Thymus (tissue), 11 donors: ENCODE data around the gene C1QTNF9B. TPM values are rescaled to one million over a fixed set of nuclear protein-coding genes. Genes with fewer than 3 reads are reported as not detected.

ENCODE experiments used
- DNase-seq, 9 donors: peaks; one replicate each; pipeline ENCODE4 v3.0.0-alpha.2; 2013; ENCODE audit warnings: low spot score in 9 of 9, low read depth in 6 of 9, missing footprints in 1 of 9
- H3K27ac ChIP-seq, 2 donors: one replicate each; pipeline ENCODE4 v1.5.1; 2013; ENCODE audit warnings: control low read depth in 1 of 2, low read depth in 1 of 2, low read length in 1 of 2, mild to moderate bottlenecking in 1 of 2, moderate library complexity in 1 of 2
- H3K27me3 ChIP-seq, 2 donors: one replicate each; pipeline ENCODE4 v1.5.1; 2013; ENCODE audit warnings: low read length in 1 of 2; ENCODE audit not compliant: control insufficient read depth in 2 of 2, insufficient read depth in 1 of 2
- H3K36me3 ChIP-seq, 2 donors: one replicate each; pipeline ENCODE4 v1.5.1; 2013; ENCODE audit warnings: low read length in 1 of 2, mild to moderate bottlenecking in 1 of 2, moderate library complexity in 1 of 2; ENCODE audit not compliant: control insufficient read depth in 2 of 2, insufficient read depth in 2 of 2
- H3K4me1 ChIP-seq, 2 donors: one replicate each; pipeline ENCODE4 v1.5.1; 2013; ENCODE audit warnings: low read length in 2 of 2; ENCODE audit not compliant: control insufficient read depth in 2 of 2, insufficient read depth in 2 of 2
- H3K4me3 ChIP-seq, 2 donors: one replicate each; pipeline ENCODE4 v1.5.1; 2013; ENCODE audit warnings: low read length in 2 of 2, control low read depth in 1 of 2, mild to moderate bottlenecking in 1 of 2
- H3K9me3 ChIP-seq, 2 donors: one replicate each; pipeline ENCODE4 v1.5.1; 2013; ENCODE audit warnings: low read length in 1 of 2, mild to moderate bottlenecking in 1 of 2; ENCODE audit not compliant: control insufficient read depth in 2 of 2, insufficient read depth in 1 of 2
- WGBS: extraction: QIAGEN DNeasy Blood & Tissue Kit; methylation state at CpG from one replicate; pipeline ENCODE4 v1.1.7; 2013; 5-methylcytosine and 5-hydroxymethylcytosine counted together
- polyA plus RNA-seq: library from polyadenylated mRNA; stranded (reverse); fragments of 200-250 nt; gene quantifications from one replicate; pipeline ENCODE4 v1.2.3, GENCODE V29; 2013
- total RNA-seq: library from RNA; stranded (reverse); fragments of 120-200 nt; gene quantifications from one replicate; pipeline ENCODE4 v1.2.4, GENCODE V29; 2013
- donor health status: healthy.

Gene C1QTNF9B
- total and polyA plus RNA-seq, 2 donors = 0.34 to 0.38 TPM

DNA sequence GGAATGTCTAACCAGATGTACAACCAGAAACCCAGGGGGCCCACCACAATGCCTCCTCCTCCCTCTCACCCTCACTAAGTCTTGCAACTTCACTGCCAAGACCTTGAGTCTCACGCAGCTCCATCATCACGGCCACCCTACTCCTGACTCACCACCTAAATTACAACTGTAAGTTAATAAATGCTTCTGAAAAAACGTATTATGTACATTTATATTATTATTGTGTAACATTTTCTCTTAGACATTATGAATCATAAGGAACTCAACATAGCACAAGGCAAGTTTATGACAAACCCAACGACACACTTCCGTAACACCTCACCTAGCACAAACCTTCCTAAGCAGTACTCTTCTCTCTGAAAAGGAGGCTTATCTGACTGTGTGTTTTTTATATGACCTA lies 28.8 kb downstream of the C1QTNF9B start:
- Histone ChIP-seq H3K9me3 (no peaks in the 10 kb centered on the region), H3K4me3 (no peak overlapping the region), H3K4me1 (no peaks in the 10 kb centered on the region), H3K27ac (no peak overlapping the region), H3K36me3 (no peaks in the 10 kb centered on the region), H3K27me3 (no peaks in the 10 kb centered on the region)
- WGBS = 85% methylated on average over 5 of the region's 5 CpGs
- DNase-seq = no peak

DNA sequence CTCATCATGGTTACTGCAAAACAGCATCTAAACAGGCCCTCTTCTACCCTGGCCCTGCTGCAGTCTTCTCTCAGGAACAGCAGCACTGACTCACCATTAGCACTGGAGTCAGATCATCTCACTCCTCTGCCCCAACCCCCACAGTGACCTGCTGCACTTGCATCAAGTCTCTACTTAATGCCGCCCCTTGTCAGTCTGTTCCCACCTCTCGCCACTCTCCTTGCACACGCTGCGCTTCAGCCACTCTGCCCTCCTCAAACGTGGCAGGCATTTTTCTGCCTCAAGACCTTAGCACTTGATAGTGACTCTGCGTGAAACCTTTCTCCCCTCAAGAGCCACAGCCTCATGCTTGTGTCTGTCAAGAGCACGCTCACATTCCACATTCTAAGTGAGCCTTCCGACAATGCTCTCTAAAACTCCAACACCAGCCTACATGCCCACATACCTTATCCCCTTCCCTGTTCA lies 30.2 kb downstream of the C1QTNF9B start:
- no peak for DNase-seq
- H3K4me1 ChIP-seq = no peaks in the 10 kb centered on the region
- no peak overlapping the region for H3K27ac ChIP-seq
- H3K27me3 ChIP-seq = no peaks in the 10 kb centered on the region
- no peaks in the 10 kb centered on the region for H3K36me3 ChIP-seq
- WGBS = 98% methylated on average over 8 of the region's 8 CpGs
- H3K9me3 ChIP-seq = no peaks in the 10 kb centered on the region
- H3K4me3 ChIP-seq = no peak overlapping the region

DNA sequence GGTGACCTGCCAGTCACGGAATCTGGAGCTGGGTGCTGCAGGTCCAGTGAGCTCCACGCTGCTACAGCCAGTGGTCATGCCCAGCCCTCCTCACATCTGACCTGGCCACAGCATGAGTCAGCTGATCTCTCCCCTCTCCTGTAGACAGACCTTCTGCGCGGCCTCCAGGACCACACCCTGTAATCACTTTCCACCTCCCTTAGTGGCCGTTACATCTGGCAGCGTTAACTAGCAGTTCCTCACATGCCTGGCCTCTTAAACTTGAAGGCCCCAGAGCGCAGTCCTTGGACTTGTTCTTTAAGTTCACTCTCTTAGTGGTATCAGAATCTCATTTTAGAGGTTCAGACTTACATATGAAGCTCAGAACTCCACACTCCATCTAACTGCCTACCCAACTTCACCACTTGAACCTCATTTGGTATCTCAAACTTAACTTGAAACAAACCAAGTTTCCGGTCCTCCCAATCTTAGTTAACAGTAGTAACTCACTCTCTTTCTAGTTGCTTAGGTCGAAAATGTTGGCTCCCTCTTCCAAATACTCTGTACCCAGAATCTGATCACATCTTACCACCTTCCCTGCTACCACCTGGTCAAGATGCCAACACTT lies 30.8 kb downstream of the C1QTNF9B start:
- DNase-seq = no peak
- 98% methylated on average over 9 of the region's 9 CpGs for WGBS
- no peaks in the 10 kb centered on the region for H3K36me3 ChIP-seq
- H3K4me1 ChIP-seq = no peaks in the 10 kb centered on the region
- H3K27ac ChIP-seq = no peak overlapping the region
- H3K9me3 ChIP-seq = no peaks in the 10 kb centered on the region
- H3K4me3 ChIP-seq = no peak overlapping the region
- H3K27me3 ChIP-seq = no peaks in the 10 kb centered on the region

DNA sequence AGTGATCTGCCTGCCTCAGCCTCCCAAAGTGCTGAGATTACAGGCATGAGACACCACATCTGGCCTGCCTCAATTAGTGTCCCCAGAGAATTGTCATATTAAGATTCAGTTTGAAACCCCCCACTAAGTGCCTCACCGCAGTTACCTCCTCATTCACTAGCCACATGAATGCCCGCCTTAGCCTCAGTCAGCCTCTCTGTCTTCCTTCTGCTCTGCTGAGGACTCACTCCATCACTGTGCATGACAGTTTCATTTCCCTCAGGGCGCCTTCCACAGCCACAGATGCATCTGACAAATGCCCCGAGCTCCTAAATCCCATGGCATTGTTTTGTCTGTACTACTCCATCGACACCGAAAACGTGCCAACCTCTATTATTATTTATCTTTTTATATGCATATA lies 31.4 kb downstream of the C1QTNF9B start:
- no peaks in the 10 kb centered on the region for H3K9me3 ChIP-seq
- H3K4me1 ChIP-seq = no peaks in the 10 kb centered on the region
- H3K27ac ChIP-seq = no peak overlapping the region
- H3K36me3 ChIP-seq = no peaks in the 10 kb centered on the region
- WGBS = 99% methylated on average over 7 of the region's 7 CpGs
- H3K4me3 ChIP-seq = no peak overlapping the region
- no peak for DNase-seq
- H3K27me3 ChIP-seq = no peaks in the 10 kb centered on the region

DNA sequence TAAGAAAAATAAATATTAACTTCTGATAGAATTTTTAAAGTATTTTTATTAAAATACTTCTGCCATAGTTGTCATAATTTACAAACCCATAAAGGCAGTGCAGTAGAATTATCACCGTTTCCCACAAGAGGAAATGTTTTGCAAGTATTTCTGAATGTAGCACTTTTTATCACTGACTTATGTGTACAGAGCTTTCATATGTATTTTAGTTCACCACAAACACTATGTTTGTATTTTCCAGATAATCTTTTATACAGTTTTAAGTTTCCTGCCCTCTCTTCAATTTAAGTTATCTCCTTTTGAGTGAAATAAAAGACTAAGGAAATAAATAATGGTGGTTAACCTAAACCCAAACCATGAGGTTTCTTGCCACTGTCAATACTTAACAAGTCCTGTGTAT lies 32.3 kb downstream of the C1QTNF9B start:
- Histone ChIP-seq H3K4me3 (no peak overlapping the region), H3K9me3 (no peaks in the 10 kb centered on the region), H3K27me3 (no peaks in the 10 kb centered on the region), H3K36me3 (no peaks in the 10 kb centered on the region), H3K27ac (no peak overlapping the region), H3K4me1 (no peaks in the 10 kb centered on the region)
- DNase-seq = no peak
- WGBS = 44% methylated on average over 1 of the region's 1 CpG

DNA sequence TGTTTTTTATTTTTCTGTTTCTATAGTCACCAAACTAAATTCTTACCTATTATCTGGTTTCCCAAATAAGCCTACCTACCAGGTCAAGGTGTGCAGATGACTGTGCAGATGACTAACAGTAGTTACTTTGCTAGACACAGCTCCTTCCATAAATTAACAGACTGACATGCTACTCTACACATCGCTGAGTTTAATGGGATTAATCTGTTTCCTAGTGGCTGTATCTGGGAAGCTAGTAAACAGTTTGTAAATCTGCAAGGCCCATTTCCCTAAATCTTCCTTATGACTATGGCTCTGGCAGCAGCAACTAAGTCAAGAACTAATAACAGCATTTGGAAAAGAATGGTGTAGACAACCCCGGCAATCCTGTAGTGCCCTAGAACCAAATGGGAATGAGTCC lies 36.0 kb downstream of the C1QTNF9B start:
- H3K9me3 ChIP-seq = no peaks in the 10 kb centered on the region
- H3K36me3 ChIP-seq = peaks cover 0 to 3% of the 10 kb centered on the region in 2 donors
- no peak overlapping the region for H3K27ac ChIP-seq
- no peak overlapping the region for H3K4me3 ChIP-seq
- no peak for DNase-seq
- no peaks in the 10 kb centered on the region for H3K27me3 ChIP-seq
- H3K4me1 ChIP-seq = peaks cover under 1 to 3% of the 10 kb centered on the region in 2 donors
- 97% methylated on average over 2 of the region's 2 CpGs for WGBS

DNA sequence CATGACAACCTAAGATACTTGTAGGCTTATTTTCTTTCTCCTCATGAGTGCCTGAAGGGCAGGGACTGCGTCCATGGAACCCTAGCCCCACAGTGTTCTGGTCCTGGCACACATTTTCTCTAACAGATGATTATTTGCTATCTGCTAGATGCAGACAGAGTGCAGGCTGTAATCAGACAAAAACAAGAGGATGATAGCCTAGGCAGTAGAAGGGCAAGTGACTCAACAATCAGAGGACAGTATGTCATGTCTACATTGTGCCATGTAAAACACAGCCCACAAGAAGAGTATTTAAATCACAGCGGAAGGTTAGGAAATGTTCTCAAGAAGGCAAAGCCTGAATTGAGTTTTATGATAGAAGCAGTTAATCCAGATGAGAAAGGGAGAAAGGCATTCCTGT lies 37.4 kb downstream of the C1QTNF9B start:
- H3K4me1 ChIP-seq = peaks cover 2 to 6% of the 10 kb centered on the region in 2 donors
- no peaks in the 10 kb centered on the region for H3K27me3 ChIP-seq
- 100% methylated on average over 2 of the region's 2 CpGs for WGBS
- H3K27ac ChIP-seq = no peak overlapping the region
- peaks cover 0 to 3% of the 10 kb centered on the region in 2 donors for H3K36me3 ChIP-seq
- DNase-seq = no peak
- H3K4me3 ChIP-seq = no peak overlapping the region
- H3K9me3 ChIP-seq = no peaks in the 10 kb centered on the region

DNA sequence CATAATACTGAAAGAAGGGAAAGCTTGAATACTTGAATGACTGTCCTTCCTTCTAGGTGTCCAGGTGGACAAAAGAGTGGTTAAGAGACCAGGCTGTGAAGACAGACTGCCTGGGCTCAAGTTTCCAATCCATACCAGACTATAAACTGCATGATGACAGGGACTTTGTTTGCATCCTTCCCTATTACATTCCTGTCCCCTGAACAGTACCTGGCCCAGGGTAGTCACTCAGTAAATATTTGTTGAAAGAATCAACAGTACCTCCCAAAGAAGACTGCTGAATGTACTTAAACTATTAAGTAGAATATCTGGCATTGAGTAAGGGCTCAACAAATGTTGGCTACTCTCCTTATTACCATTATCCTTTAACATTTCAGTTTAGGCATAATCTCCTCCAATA lies 37.8 kb downstream of the C1QTNF9B start:
- Histone ChIP-seq H3K4me1 (peaks cover 2 to 6% of the 10 kb centered on the region in 2 donors), H3K4me3 (no peak overlapping the region), H3K9me3 (no peaks in the 10 kb centered on the region), H3K27me3 (no peaks in the 10 kb centered on the region), H3K36me3 (peaks cover 0 to 3% of the 10 kb centered on the region in 2 donors), H3K27ac (no peak overlapping the region)
- DNase-seq = no peak

DNA sequence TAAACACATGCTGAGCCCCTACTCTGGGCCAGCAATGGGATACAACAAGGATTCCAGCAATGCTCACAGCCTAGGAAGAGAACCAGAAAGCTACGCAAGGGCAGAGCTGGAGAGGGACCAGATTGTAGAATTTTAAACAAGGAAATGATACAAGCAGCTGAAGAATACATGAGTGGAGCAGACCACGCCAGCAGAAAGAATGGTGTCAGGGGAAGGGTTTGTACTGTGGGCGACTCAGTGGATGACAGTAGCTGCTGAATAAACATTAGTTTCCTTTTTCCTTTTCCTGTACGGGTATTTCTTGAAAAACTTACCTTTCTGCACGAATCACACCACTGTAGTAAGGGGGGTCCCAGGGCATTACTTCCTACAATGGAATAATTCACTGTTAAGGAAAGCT lies 38.8 kb downstream of the C1QTNF9B start:
- Histone ChIP-seq H3K27me3 (no peaks in the 10 kb centered on the region), H3K4me3 (no peak overlapping the region), H3K4me1 (peaks cover 2 to 6% of the 10 kb centered on the region in 2 donors), H3K27ac (no peak overlapping the region), H3K36me3 (peaks cover 0 to 3% of the 10 kb centered on the region in 2 donors), H3K9me3 (no peaks in the 10 kb centered on the region)
- DNase-seq = no peak
- WGBS = 96% methylated on average over 5 of the region's 5 CpGs
